Stimulated activated naive B cell treated with anti-CD40 and anti-IgM and Interleukin-4, amounts not matched to agents 10 μg/mL and 1 μg/mL and 100 μg/mL, for 72 hours (primary cell): ENCODE results near the gene CAMTA1.

Experiments used
- ATAC-seq, 2 donors: fragments of 150-1000 bp; cut with Tn5 transposase; replicated peaks; 2 replicates each; pipeline ENCODE4 v1.10.0; 2021; ENCODE audit warnings: moderate library complexity in 1 of 2
- DNase-seq: peaks from one replicate; pipeline ENCODE4 v3.0.0; 2021
- H3K27ac Mint-ChIP-seq: one replicate; pipeline ENCODE4 v1.8.0; 2022; ENCODE audit warnings: mild to moderate bottlenecking, mixed read lengths
- H3K27me3 Mint-ChIP-seq, 2 donors: one replicate each; pipeline ENCODE4 v1.8.0; 2022; ENCODE audit warnings: mixed read lengths in 2 of 2
- H3K36me3 Mint-ChIP-seq, 2 donors: one replicate each; pipeline ENCODE4 v1.8.0; 2022; ENCODE audit warnings: mixed read lengths in 2 of 2, mild to moderate bottlenecking in 1 of 2
- H3K4me1 Mint-ChIP-seq, 2 donors: one replicate each; pipeline ENCODE4 v1.8.0; 2022; ENCODE audit warnings: mixed read lengths in 2 of 2, mild to moderate bottlenecking in 1 of 2
- H3K4me3 Mint-ChIP-seq, 2 donors: one replicate each; pipeline ENCODE4 v1.8.0; 2022; ENCODE audit warnings: mild to moderate bottlenecking in 2 of 2, mixed read lengths in 2 of 2, moderate library complexity in 1 of 2
- H3K9me3 Mint-ChIP-seq, 2 donors: one replicate each; pipeline ENCODE4 v1.8.0; 2022; ENCODE audit warnings: mixed read lengths in 2 of 2, mild to moderate bottlenecking in 1 of 2

Gene CAMTA1

GRCh38 chr1:7721940-7722669, 936.9 kb downstream of the CAMTA1 start:
- Mint-ChIP-seq H3K9me3 (no peaks in the 10 kb centered on the region), H3K4me1 (peaks cover 2 to 13% of the 10 kb centered on the region in 2 donors), H3K36me3 (no peaks in the 10 kb centered on the region), H3K4me3 (no peak overlapping the region), H3K27me3 (peaks cover 4 to 16% of the 10 kb centered on the region in 2 donors), H3K27ac (no peak overlapping the region)
- DNase-seq, result no peak
- ATAC-seq, result no peak

- Mint-ChIP-seq H3K27me3 (peaks cover 4 to 16% of the 10 kb centered on the region in 2 donors), H3K27ac (no peak overlapping the region), H3K4me1 (peaks cover 2 to 13% of the 10 kb centered on the region in 2 donors), H3K4me3 (no peak overlapping the region), H3K36me3 (no peaks in the 10 kb centered on the region), H3K9me3 (no peaks in the 10 kb centered on the region)
- ATAC-seq (no peak), DNase-seq (no peak)
Observed at GRCh38 chr1:7722670-7723012, 937.4 kb downstream of the CAMTA1 start.

DNA sequence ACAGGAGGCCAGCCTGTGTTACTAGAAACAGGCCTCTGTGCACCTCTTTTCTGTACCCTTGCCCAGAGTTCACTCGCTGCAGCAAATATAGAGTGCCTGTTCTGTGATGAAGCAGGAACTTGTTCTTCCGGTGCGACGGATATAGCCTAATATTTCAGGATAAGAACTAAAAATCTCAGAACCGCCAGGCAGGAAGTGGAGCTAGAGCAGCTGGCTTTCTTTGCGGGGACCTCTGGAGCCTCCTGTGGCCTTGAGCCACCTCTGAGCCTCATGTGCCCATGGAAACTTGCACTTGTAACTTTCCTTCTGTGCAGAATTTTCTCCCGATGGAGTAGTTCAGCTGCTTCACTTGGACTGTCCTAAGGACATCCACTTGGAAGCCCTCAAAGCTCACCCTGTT, 941.4 kb downstream of the CAMTA1 start:
- Mint-ChIP-seq H3K9me3 (no peaks in the 10 kb centered on the region), H3K27me3 (peaks cover 0 to under 1% of the 10 kb centered on the region in 2 donors), H3K36me3 (peaks cover 0 to 3% of the 10 kb centered on the region in 2 donors), H3K27ac (no peak overlapping the region), H3K4me3 (no peak overlapping the region), H3K4me1 (peaks cover 2 to 13% of the 10 kb centered on the region in 2 donors)
- ATAC-seq (no peak), DNase-seq (no peak)

DNA sequence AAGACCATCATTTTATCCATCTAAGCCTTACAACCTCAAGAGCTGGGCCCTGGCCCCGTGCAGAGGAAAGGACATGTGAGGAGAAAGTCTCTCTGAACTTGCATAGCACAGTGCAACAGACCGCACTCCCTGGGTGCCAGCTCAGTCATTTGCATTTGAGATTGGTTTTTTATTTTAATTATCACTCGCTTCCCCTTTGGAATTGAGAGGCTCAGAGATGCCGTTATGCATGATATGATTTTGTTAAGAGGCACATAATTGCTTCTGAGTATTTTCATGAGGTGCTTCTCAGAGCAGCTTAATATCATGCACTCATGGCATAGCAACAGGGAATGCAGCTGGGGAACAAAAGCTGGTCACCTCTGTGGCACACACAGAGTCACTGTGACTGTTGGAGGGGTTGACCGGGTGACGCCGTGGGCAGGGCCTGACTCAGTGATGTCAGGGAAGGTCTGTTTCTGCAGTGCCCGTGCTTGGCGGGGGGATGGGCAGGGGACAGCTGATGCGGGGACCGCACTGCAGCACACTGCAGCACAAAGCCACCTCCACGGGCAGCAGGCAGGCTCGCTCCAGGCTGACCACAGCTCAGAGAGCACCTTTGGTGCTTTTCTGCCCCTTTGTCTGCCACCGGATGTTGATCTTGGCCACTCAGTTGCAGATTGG, 942.7 kb downstream of the CAMTA1 start:
- no peak for DNase-seq
- Mint-ChIP-seq H3K4me3 (no peak overlapping the region), H3K4me1 (peaks cover 2 to 13% of the 10 kb centered on the region in 2 donors), H3K9me3 (no peaks in the 10 kb centered on the region), H3K36me3 (peaks cover 0 to 3% of the 10 kb centered on the region in 2 donors), H3K27me3 (no peaks in the 10 kb centered on the region), H3K27ac (no peak overlapping the region)
- no peak for ATAC-seq

- H3K9me3 Mint-ChIP-seq, result no peaks in the 10 kb centered on the region
- H3K27me3 Mint-ChIP-seq, result no peaks in the 10 kb centered on the region
- peaks cover 2 to 13% of the 10 kb centered on the region in 2 donors for H3K4me1 Mint-ChIP-seq
- peaks cover 0 to 3% of the 10 kb centered on the region in 2 donors for H3K36me3 Mint-ChIP-seq
- no peak overlapping the region for H3K27ac Mint-ChIP-seq
- DNase-seq, result no peak
- no peak for ATAC-seq
- no peak overlapping the region for H3K4me3 Mint-ChIP-seq
Observed at GRCh38 chr1:7729761-7730160, 944.5 kb downstream of the CAMTA1 start.

- Mint-ChIP-seq H3K36me3 (peaks cover 7 to 16% of the 10 kb centered on the region in 2 donors), H3K27me3 (no peaks in the 10 kb centered on the region), H3K4me1 (no peaks in the 10 kb centered on the region), H3K9me3 (no peaks in the 10 kb centered on the region), H3K27ac (no peak overlapping the region), H3K4me3 (no peak overlapping the region)
- ATAC-seq, result no peak
- no peak for DNase-seq
Observed at GRCh38 chr1:7732331-7732730, 947.1 kb downstream of the CAMTA1 start.

GRCh38 chr1:7733276-7733675, 948.0 kb downstream of the CAMTA1 start:
- Mint-ChIP-seq H3K27ac (no peak overlapping the region), H3K36me3 (peaks cover 15 to 25% of the 10 kb centered on the region in 2 donors), H3K27me3 (no peaks in the 10 kb centered on the region), H3K4me3 (no peak overlapping the region), H3K9me3 (no peaks in the 10 kb centered on the region), H3K4me1 (no peaks in the 10 kb centered on the region)
- ATAC-seq (no peak), DNase-seq (no peak)

DNA sequence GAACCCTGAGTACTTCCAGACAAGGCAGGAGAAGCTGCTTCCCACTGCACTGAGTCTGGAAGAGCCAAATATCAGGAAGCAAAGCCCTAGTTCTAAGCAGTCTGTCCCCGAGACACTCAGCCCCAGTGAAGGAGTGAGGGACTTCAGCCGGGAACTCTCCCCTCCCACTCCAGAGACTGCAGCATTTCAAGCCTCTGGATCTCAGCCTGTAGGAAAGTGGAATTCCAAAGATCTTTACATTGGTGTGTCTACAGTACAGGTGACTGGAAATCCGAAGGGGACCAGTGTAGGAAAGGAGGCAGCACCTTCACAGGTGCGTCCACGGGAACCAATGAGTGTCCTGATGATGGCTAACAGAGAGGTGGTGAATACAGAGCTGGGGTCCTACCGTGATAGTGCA, 952.8 kb downstream of the CAMTA1 start:
- Mint-ChIP-seq H3K4me1 (peaks cover 0 to 7% of the 10 kb centered on the region in 2 donors), H3K4me3 (no peak overlapping the region), H3K27me3 (no peaks in the 10 kb centered on the region), H3K36me3 (peaks cover 30 to 38% of the 10 kb centered on the region in 2 donors), H3K27ac (no peak overlapping the region), H3K9me3 (peaks cover 4 to 7% of the 10 kb centered on the region in 2 donors)
- DNase-seq, result no peak
- ATAC-seq, result no peak

DNA sequence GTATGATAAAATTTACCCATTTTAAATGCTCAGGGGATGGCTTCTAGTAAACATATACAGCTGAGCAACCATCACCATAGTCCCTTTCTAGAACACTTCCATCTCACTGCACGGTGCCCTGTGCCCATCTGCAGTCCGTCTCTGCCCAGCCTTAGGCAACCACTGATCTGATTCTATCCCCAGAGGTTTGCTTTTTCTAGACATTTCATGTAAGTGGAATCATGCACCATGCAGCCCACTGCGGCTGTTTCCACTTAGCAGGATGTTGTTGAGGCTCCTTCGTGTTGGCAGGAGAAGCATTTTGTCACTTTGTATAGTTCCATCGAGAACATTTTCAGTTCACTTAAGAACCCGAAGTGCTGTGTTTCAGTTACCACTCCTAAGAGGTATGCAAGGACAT, 958.1 kb downstream of the CAMTA1 start:
- Mint-ChIP-seq H3K4me3 (no peak overlapping the region), H3K9me3 (peaks cover 4 to 7% of the 10 kb centered on the region in 2 donors), H3K36me3 (peaks cover 14 to 24% of the 10 kb centered on the region in 2 donors), H3K27me3 (no peaks in the 10 kb centered on the region), H3K4me1 (peaks cover 0 to 7% of the 10 kb centered on the region in 2 donors), H3K27ac (no peak overlapping the region)
- DNase-seq, result no peak
- ATAC-seq, result no peak

DNA sequence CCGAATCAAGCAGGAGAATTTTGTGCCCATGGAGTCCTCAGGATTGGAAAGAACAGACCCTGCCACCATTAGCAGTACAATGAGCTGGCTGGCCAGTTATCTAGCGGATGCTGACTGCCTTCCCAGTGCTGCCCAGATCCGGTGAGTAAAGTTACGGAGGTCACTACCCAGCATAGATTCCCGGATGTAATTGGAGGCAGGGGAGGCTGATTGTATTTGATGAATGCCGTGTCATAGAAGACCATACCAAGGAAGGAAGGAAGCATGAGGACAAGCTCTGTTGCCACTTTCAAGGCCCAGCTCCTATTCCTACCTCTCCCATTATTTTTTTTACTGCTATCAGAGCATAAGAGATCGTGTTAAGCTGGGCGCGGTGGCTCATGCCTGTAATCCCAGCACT, 959.6 kb downstream of the CAMTA1 start:
- Mint-ChIP-seq H3K9me3 (no peaks in the 10 kb centered on the region), H3K27ac (no peak overlapping the region), H3K4me3 (no peak overlapping the region), H3K36me3 (peaks cover 3 to 10% of the 10 kb centered on the region in 2 donors), H3K27me3 (no peaks in the 10 kb centered on the region), H3K4me1 (peaks cover 0 to 7% of the 10 kb centered on the region in 2 donors)
- ATAC-seq (no peak), DNase-seq (no peak)

- Mint-ChIP-seq H3K4me3 (no peak overlapping the region), H3K27ac (no peak overlapping the region), H3K9me3 (no peaks in the 10 kb centered on the region), H3K36me3 (peaks cover 2 to 9% of the 10 kb centered on the region in 2 donors), H3K27me3 (no peaks in the 10 kb centered on the region), H3K4me1 (peaks cover 0 to 4% of the 10 kb centered on the region in 2 donors)
- no peak for DNase-seq
- no peak for ATAC-seq
Observed at GRCh38 chr1:7745783-7746182, 960.5 kb downstream of the CAMTA1 start.

- H3K27ac Mint-ChIP-seq, result no peak overlapping the region
- H3K4me3 Mint-ChIP-seq, result no peak overlapping the region
- no peaks in the 10 kb centered on the region for H3K9me3 Mint-ChIP-seq
Observed at GRCh38 chr1:7747605-7748004, 962.4 kb downstream of the CAMTA1 start.

GRCh38 chr1:7749126-7749525, 963.9 kb downstream of the CAMTA1 start:
- no peaks in the 10 kb centered on the region for H3K27me3 Mint-ChIP-seq
- DNase-seq (no peak), ATAC-seq (no peak)
- no peaks in the 10 kb centered on the region for H3K9me3 Mint-ChIP-seq
- H3K27ac Mint-ChIP-seq, result no peak overlapping the region
- peaks cover 2 to 13% of the 10 kb centered on the region in 2 donors for H3K36me3 Mint-ChIP-seq
- no peak overlapping the region for H3K4me3 Mint-ChIP-seq
- peaks cover 0 to 9% of the 10 kb centered on the region in 2 donors for H3K4me1 Mint-ChIP-seq

More at GRCh38 chr1:7747605-7748004, 962.4 kb downstream of the CAMTA1 start:
- DNase-seq, result no peak
- H3K4me1 Mint-ChIP-seq, result peaks cover 0 to 1% of the 10 kb centered on the region in 2 donors
- no peak for ATAC-seq
- peaks cover 2 to 9% of the 10 kb centered on the region in 2 donors for H3K36me3 Mint-ChIP-seq
- no peaks in the 10 kb centered on the region for H3K27me3 Mint-ChIP-seq

GRCh38 chr1:7751174-7751573, 965.9 kb downstream of the CAMTA1 start:
- no peak overlapping the region for H3K27ac Mint-ChIP-seq
- ATAC-seq, result no peak
- no peaks in the 10 kb centered on the region for H3K9me3 Mint-ChIP-seq
- peaks cover 0 to 9% of the 10 kb centered on the region in 2 donors for H3K4me1 Mint-ChIP-seq
- peaks cover 2 to 7% of the 10 kb centered on the region in 2 donors for H3K36me3 Mint-ChIP-seq
- DNase-seq, result no peak
- no peaks in the 10 kb centered on the region for H3K27me3 Mint-ChIP-seq
- H3K4me3 Mint-ChIP-seq, result no peak overlapping the region
